ENCODE data around the gene HNRNPD.
"Not testable (repeated sequence)": the region's sequence is repeated elsewhere in the genome, so short reads cannot be mapped to it uniquely, and the experiment has no call there.

Gene HNRNPD, protein sequence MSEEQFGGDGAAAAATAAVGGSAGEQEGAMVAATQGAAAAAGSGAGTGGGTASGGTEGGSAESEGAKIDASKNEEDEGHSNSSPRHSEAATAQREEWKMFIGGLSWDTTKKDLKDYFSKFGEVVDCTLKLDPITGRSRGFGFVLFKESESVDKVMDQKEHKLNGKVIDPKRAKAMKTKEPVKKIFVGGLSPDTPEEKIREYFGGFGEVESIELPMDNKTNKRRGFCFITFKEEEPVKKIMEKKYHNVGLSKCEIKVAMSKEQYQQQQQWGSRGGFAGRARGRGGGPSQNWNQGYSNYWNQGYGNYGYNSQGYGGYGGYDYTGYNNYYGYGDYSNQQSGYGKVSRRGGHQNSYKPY

GRCh38 chr4:82373816-82374625 lies at the start of gene HNRNPD:
TSS of gene HNRNPD (minus strand) at chr4:82373991. CDS start at chr4:82373678, 313 bp downstream.
- peak; percentile 74 for DNase-seq (ENCODE audit: low read depth in 2 of 2)

- no peak for DNase-seq (ENCODE audit: low read depth in 2 of 2)
Observed at GRCh38 chr4:82422616-82423015, 48.8 kb upstream of the HNRNPD start.

DNA sequence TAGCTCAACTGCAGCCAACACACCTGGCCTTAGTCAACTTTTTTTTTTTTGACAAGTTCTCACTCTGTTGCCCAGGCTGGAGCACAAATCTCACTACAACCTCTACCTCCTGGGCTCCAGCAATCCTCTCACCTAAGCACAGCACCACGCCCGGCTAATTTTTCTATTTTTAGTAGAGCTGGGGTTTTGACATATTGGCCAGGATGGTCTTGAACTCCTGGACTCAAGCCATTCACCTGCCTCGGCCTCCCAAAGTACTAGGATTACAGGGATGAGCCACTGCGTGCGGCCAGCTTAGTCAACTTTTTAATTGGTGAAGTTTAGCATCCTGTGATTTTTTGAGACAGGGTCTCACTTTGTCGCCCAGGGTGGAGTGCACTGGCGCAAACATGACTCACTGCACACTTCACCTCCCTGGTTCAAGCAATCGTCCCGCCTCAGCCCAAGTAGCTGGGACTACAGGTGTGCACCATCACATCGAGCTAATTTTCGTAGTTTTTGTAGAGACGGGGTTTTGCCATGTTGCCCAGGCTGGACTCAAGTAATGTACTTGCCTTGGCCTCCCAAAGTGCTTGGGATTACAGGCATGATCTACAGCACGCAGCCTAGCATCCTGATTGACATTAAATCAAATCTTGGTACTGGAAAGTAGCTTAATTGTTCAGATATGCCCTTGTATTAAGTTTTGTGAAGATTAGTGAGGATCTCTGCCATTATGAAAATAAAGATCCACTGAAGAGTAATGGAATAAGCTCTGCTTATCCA lies 48.2 kb upstream of the HNRNPD start:
- no peak for DNase-seq (ENCODE audit: low read depth in 2 of 2)

DNA sequence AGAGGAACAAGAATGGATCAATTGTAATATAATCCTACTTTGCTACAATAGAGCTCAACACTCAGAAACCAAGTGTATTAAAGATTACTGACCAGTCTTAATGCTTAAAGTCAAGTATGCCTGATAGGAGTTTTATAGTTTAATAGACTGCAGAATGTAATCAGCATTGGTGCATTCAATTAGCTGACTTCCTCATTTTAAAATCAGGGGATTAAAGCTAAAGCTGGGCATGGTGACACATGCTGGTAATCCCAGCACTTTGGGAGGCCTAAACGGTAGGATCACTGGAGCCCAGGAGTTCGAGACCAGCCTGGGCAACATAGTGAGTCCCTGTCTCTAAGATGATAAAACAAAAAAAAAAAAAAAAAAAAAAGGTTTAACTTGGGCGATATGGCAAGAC lies 45.7 kb upstream of the HNRNPD start:
- DNase-seq (ENCODE audit: low read depth in 2 of 2), result no peak

DNA sequence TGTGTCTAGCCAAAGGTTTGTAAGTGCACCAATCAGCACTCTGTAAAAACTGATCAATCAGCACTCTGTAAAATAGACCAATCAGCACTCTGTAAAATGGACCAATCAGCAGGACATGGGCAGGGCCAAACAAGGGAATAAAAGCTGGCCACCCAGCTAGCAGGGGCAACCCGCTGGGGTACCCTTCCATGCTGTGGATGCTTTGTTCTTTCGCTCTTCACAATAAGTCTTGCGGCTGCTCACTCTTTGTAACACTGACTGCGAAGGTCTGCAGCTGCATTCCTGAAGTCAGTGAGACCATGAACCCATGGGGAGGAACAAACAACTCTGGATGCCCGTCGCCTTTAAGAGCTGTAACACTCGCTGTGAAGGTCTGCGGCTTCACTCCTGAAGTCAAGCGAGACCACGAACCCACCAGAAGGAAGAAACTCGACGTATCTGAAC lies 42.2 kb upstream of the HNRNPD start:
- DNase-seq (ENCODE audit: low read depth in 2 of 2), result no peak

DNA sequence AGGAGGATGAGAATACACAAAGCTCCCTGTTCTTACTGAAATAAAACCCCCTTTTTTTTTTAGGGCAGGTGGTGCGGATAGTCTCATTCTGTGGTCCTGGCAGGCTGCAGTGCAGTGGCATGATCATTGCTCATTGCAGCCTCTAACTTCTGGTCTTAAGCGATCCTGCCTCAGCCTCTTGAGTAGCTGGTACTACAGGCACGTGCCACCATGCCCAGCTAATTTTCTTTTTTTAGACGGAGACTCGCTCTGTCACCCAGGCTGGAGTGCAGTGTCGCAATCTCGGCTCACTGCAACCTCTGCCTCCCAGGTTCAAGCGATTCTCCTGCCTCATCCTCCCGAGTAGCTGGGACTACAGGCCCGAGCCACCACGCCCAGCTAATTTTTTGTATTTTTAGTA lies 41.3 kb upstream of the HNRNPD start:
- DNase-seq (ENCODE audit: low read depth in 2 of 2), result not testable (repeated sequence)

GRCh38 chr4:82403725-82404124 lies 29.9 kb upstream of the HNRNPD start:
- DNase-seq (ENCODE audit: low read depth in 2 of 2), result no peak

DNA sequence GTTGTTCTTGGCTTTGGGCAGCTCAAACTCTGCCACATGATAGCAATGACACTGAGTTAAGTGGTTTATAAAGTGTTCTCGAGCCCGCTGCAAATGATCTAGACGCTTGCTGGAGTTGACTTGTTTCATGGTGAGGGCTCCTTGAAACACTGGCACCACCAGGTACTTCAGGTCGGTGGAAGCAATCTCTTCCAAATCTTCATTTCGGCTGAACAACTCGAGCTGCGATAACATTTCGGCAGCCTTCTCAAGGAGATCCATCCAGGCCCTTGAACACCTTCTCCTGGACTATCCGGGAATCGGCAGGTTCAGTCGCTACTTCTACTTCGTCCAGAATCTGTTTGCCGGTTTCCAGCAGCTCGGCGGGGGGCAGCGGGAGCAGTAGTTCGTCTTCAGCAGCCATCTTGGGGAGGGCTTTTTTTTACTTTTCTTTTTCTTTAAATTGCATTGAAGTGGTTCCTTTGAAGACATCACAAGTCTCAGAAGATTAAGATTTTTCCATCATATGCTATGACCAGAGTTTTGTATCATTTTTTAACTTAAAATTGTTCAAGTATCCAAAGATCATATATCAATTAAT lies 28.5 kb upstream of the HNRNPD start:
- no peak for DNase-seq (ENCODE audit: low read depth in 2 of 2)

DNA sequence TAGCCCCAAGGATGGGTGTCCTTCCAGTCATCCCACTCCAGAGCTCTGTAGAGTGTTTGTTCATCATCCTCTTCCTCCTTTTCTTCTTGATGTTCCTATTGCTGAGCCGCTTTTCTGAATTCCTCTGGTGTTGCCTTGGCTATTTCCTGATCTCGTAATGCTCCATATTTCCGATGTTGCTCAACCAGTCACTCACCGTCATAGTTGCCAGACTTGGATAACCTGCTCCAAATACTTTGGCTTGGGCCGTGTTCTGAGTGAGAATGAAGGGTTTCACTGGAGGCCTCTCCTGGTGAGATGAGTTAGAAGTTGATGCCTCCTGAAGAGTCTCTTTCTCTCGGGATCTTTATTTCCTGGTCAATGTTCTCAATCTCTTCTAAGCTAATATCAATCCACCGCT lies 27.8 kb upstream of the HNRNPD start:
- DNase-seq (ENCODE audit: low read depth in 2 of 2), result no peak

DNA sequence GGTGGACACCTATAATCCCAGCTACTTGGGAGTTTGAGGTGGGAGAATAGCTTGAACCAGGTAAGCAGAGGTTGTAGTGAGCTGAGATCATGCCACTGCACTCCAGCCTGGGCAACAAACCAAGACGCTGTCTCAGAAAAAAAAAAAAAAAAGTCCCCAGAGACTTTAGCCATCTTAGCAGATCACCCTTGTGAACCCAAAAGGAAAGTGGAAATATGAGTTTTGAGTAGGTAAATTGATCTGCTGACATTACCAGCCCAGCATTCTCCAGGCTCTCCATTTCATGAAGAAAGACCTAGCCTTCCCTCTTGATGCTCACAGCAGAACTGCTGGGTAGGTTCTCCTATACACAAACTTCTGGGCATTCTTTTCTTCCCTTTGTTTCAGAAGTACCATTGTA lies 24.5 kb upstream of the HNRNPD start:
- DNase-seq (ENCODE audit: low read depth in 2 of 2), result no peak

- no peak for DNase-seq (ENCODE audit: low read depth in 2 of 2)
Observed at GRCh38 chr4:82397527-82397926, 23.7 kb upstream of the HNRNPD start.

- DNase-seq (ENCODE audit: low read depth in 2 of 2), result no peak
Observed at GRCh38 chr4:82394896-82395295, 21.1 kb upstream of the HNRNPD start.

GRCh38 chr4:82390061-82390460 lies 16.3 kb upstream of the HNRNPD start:
- not testable (repeated sequence) for DNase-seq (ENCODE audit: low read depth in 2 of 2)

GRCh38 chr4:82388405-82388804 lies 14.6 kb upstream of the HNRNPD start:
- no peak for DNase-seq (ENCODE audit: low read depth in 2 of 2)

- DNase-seq (ENCODE audit: low read depth in 2 of 2), result not testable (repeated sequence)
Observed at GRCh38 chr4:82386312-82386711, 12.5 kb upstream of the HNRNPD start.

DNA sequence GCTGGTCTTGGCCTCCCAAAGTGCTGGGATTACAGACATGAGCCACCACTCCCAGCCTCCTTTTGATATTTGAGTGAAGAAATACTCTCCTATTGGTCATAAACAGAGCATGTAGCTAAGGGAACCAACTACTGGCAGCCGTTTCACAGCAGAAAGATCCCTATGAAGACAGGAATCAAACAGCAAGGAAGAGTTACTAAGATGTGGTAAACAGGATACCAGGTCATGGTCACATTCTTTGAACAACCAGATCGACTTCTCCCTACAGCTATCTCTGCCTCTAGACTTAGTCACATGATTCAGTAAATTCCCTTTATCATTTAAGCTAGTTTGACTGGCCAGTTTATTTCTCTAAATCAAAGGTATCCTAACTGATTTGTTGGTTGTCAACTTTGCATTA lies 9.0 kb upstream of the HNRNPD start:
- no peak for DNase-seq (ENCODE audit: low read depth in 2 of 2)

DNA sequence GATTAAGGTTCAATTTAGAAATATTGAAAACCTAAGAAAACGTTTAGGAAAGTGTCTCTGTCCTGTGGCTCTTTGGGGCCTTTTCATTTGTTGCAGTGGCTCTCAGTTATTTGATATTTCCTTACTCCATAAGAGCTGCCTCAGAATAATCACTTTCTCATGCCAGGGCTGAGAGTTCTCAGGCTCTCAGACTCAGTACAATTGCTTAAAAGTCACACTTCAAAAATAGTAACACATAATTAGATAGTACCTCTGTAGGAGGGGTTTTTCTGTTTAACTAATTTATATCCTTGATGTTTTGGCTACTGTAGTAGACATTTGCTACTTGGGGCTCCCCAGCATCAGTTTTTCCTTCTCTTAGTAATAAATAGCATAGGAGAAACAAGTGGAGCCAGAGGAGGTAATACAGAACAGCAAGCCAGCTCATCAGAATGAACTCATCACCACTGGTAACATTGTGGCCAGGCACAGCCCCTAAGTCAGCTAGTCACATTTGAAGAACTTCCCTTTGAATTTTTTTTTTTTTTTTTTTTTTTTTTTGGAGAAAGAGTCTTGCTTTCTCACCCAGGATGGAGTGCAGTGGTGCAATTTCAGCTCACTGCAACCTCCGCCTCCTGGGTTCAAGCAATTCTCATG lies 8.0 kb upstream of the HNRNPD start:
- no peak for DNase-seq (ENCODE audit: low read depth in 2 of 2)

GRCh38 chr4:82381235-82381634 lies 7.4 kb upstream of the HNRNPD start:
- no peak for DNase-seq (ENCODE audit: low read depth in 2 of 2)

GRCh38 chr4:82380831-82381230 lies 7.0 kb upstream of the HNRNPD start:
- DNase-seq (ENCODE audit: low read depth in 2 of 2), result no peak

GRCh38 chr4:82380344-82380743 lies 6.6 kb upstream of the HNRNPD start:
- DNase-seq (ENCODE audit: low read depth in 2 of 2), result no peak

GRCh38 chr4:82376109-82376508 lies 2.3 kb upstream of the HNRNPD start:
- no peak for DNase-seq (ENCODE audit: low read depth in 2 of 2)

GRCh38 chr4:82373486-82373815 lies 340 bp downstream of the HNRNPD start:
- peak in 1 of 2 donors; percentile 37 for DNase-seq (ENCODE audit: low read depth in 2 of 2)

All from stimulated activated CD4-positive, alpha-beta T cell treated with anti-CD3 and anti-CD28 coated beads, Interleukin-1b, Interleukin-23, amount 100 ng/mL, for 1 hour (primary cell).